Prostate gland (tissue), 2 donors: ENCODE measurements around the gene ADAMTS12. TPM values are rescaled to one million over a fixed set of nuclear protein-coding genes. Genes with fewer than 3 reads are reported as not detected.

Source experiments
- DNase-seq: peaks from one replicate; pipeline ENCODE4 v3.0.0-alpha.2; 2019; ENCODE audit warnings: low spot score
- H3K27ac ChIP-seq, 2 donors: fragments of 200-600 bp; sonication (generic); 2 replicates each; pipeline ENCODE4 v1.5.1; 2017 to 2019
- H3K27me3 ChIP-seq: fragments of 200-600 bp; sonication (generic); replicated peaks from 2 replicates; pipeline ENCODE4 v1.5.1; 2019; ENCODE audit not compliant: insufficient read depth
- H3K36me3 ChIP-seq, 2 donors: fragments of 200-600 bp; sonication (generic); 1 replicate in 1 of 2; 2 replicates in 1 of 2; pipeline versions ENCODE4 v1.5.1 to v1.8.1; 2017 to 2019
- H3K4me1 ChIP-seq: fragments of 200-600 bp; sonication (generic); replicated peaks from 2 replicates; pipeline ENCODE4 v1.5.1; 2019
- H3K4me3 ChIP-seq, 2 donors: fragments of 200-600 bp; sonication (generic); 2 replicates each; pipeline ENCODE4 v1.5.1; 2017 to 2019
- H3K9me3 ChIP-seq: fragments of 200-600 bp; sonication (generic); 2 replicates; pipeline ENCODE4 v1.5.1; 2017
- CTCF ChIP-seq, 4 experiments: fragments of 200-600 bp in 2 of 4; fragments of 450-650 bp in 2 of 4; sonication (generic) in 2 of 4; IDR thresholded peaks; 1 replicate in 3 of 4; 2 replicates in 1 of 4; pipeline ENCODE4 v1.5.1; 2016 to 2019; ENCODE audit warnings: antibody characterized with exemption in 4 of 4, mild to moderate bottlenecking in 2 of 4, moderate library complexity in 2 of 4
- POLR2A ChIP-seq: fragments of 450-650 bp; IDR thresholded peaks from one replicate; pipeline ENCODE4 v1.6.1; 2016; ENCODE audit warnings: antibody characterized with exemption, mild to moderate bottlenecking
- POLR2AphosphoS5 ChIP-seq: sonication (generic); formaldehyde crosslinking; IDR thresholded peaks from one replicate; pipeline ENCODE4 v1.6.1; 2017; ENCODE audit warnings: antibody characterized with exemption
- WGBS: methylation state at CpG from one replicate; pipeline ENCODE4 v1.1.5; 2018; 5-methylcytosine and 5-hydroxymethylcytosine counted together
- intact Hi-C: fragments of 100-400 bp; cut with DNase I; formaldehyde crosslinking; loops from one replicate; pipeline ENCODE4 v1.14.2; 2022
- total RNA-seq, 2 donors: library from RNA; depleted of rRNA; stranded (reverse); fragments of >200 nt; gene quantifications; one replicate each; pipeline ENCODE4 v1.1.0, GENCODE V29; 2016

Gene ADAMTS12
- total RNA-seq, 2 donors from 2014 or later: 0.09 to 3.7 TPM

GRCh38 chr5:33734537-33734936 is 157.3 kb downstream of the ADAMTS12 start:
- intact Hi-C loops: no loop called here
- TF ChIP-seq POLR2A: no peak
- TF ChIP-seq POLR2AphosphoS5: no peak
- TF ChIP-seq CTCF (IDR thresholded peaks at IDR 0.05): no peak
- H3K4me3 ChIP-seq: no peak overlapping the region
- H3K9me3 ChIP-seq: no peaks in the 10 kb centered on the region
- H3K27me3 ChIP-seq: no peaks in the 10 kb centered on the region
- DNase-seq: no peak
- WGBS: 30% methylated on average over 3 of the region's 3 CpGs
- no peaks in the 10 kb centered on the region for H3K36me3 ChIP-seq
- peaks cover 3% of the 10 kb centered on the region for H3K4me1 ChIP-seq
- H3K27ac ChIP-seq: no peak overlapping the region

- no peak for TF ChIP-seq CTCF (IDR thresholded peaks at IDR 0.05)
- no peak for TF ChIP-seq POLR2AphosphoS5
- TF ChIP-seq POLR2A: no peak
- Histone ChIP-seq H3K27ac (no peak overlapping the region), H3K27me3 (no peaks in the 10 kb centered on the region), H3K4me3 (no peak overlapping the region), H3K9me3 (no peaks in the 10 kb centered on the region), H3K36me3 (no peaks in the 10 kb centered on the region), H3K4me1 (no peaks in the 10 kb centered on the region)
- no peak for DNase-seq
- WGBS: 91% methylated on average over 3 of the region's 3 CpGs
- intact Hi-C loops: no loop called here
Measured at GRCh38 chr5:33733225-33733624, 158.6 kb downstream of the ADAMTS12 start.

GRCh38 chr5:33726422-33727165 is 165.2 kb downstream of the ADAMTS12 start:
- no peak for DNase-seq
- H3K27ac ChIP-seq: no peak overlapping the region

GRCh38 chr5:33725806-33726205 is 166.0 kb downstream of the ADAMTS12 start:
- Histone ChIP-seq H3K36me3 (no peaks in the 10 kb centered on the region), H3K27ac (no peak overlapping the region), H3K4me3 (no peak overlapping the region), H3K4me1 (no peaks in the 10 kb centered on the region), H3K9me3 (no peaks in the 10 kb centered on the region), H3K27me3 (no peaks in the 10 kb centered on the region)
- DNase-seq: no peak
- intact Hi-C loops: no loop called here
- WGBS: 94% methylated on average over 3 of the region's 3 CpGs
- TF ChIP-seq POLR2AphosphoS5 (no peak), POLR2A (no peak), CTCF (IDR thresholded peaks at IDR 0.05) (no peak)

More at GRCh38 chr5:33726422-33727165, 165.2 kb downstream of the ADAMTS12 start:
- no peaks in the 10 kb centered on the region for H3K4me1 ChIP-seq
- 66% methylated on average over 9 of the region's 9 CpGs for WGBS
- H3K4me3 ChIP-seq: no peak overlapping the region
- TF ChIP-seq POLR2A (no peak), CTCF (IDR thresholded peaks at IDR 0.05) (no peak), POLR2AphosphoS5 (no peak)
- no peaks in the 10 kb centered on the region for H3K9me3 ChIP-seq
- no peaks in the 10 kb centered on the region for H3K36me3 ChIP-seq
- no peaks in the 10 kb centered on the region for H3K27me3 ChIP-seq
- intact Hi-C loops: no loop called here
